ENCODE data around the gene PRMT6.
"Not testable (repeated sequence)": the region's sequence is repeated elsewhere in the genome, so short reads cannot be mapped to it uniquely, and the experiment has no call there.

Gene PRMT6

GRCh38 chr1:107058245-107059032 lies 2.0 kb downstream of the PRMT6 start:
- peak overlapping the region; percentile 83 for H3K4me3 ChIP-seq (ENCODE audit: low read length)

GRCh38 chr1:107061886-107062285 lies 5.4 kb downstream of the PRMT6 start:
- H3K4me3 ChIP-seq (ENCODE audit: low read length) = no peak overlapping the region
- TF ChIP-seq ZNF274 (IDR thresholded peaks at IDR 0.05; ENCODE audit: low read depth, low read length) = no peak

More at GRCh38 chr1:107058245-107059032, 2.0 kb downstream of the PRMT6 start:
- TF ChIP-seq ZNF274 (IDR thresholded peaks at IDR 0.05; ENCODE audit: low read depth, low read length) = no peak

GRCh38 chr1:107073493-107073892 lies 17.0 kb downstream of the PRMT6 start:
- H3K4me3 ChIP-seq (ENCODE audit: low read length) = no peak overlapping the region
- TF ChIP-seq ZNF274 (IDR thresholded peaks at IDR 0.05; ENCODE audit: low read depth, low read length) = no peak

GRCh38 chr1:107076841-107077240 lies 20.4 kb downstream of the PRMT6 start:
- no peak overlapping the region for H3K4me3 ChIP-seq (ENCODE audit: low read length)
- no peak for TF ChIP-seq ZNF274 (IDR thresholded peaks at IDR 0.05; ENCODE audit: low read depth, low read length)

- TF ChIP-seq ZNF274 (IDR thresholded peaks at IDR 0.05; ENCODE audit: low read depth, low read length) = no peak
- no peak overlapping the region for H3K4me3 ChIP-seq (ENCODE audit: low read length)
Measured at GRCh38 chr1:107079249-107079648, 22.8 kb downstream of the PRMT6 start.

GRCh38 chr1:107081102-107081501 lies 24.6 kb downstream of the PRMT6 start:
- TF ChIP-seq ZNF274 (IDR thresholded peaks at IDR 0.05; ENCODE audit: low read depth, low read length) = no peak
- H3K4me3 ChIP-seq (ENCODE audit: low read length) = no peak overlapping the region

GRCh38 chr1:107091418-107091817 lies 34.9 kb downstream of the PRMT6 start:
- no peak for TF ChIP-seq ZNF274 (IDR thresholded peaks at IDR 0.05; ENCODE audit: low read depth, low read length)
- no peak overlapping the region for H3K4me3 ChIP-seq (ENCODE audit: low read length)

- not testable (repeated sequence) for H3K4me3 ChIP-seq (ENCODE audit: low read length)
Measured at GRCh38 chr1:107093395-107093794, 36.9 kb downstream of the PRMT6 start.

GRCh38 chr1:107095647-107096046 lies 39.2 kb downstream of the PRMT6 start:
- TF ChIP-seq ZNF274 (IDR thresholded peaks at IDR 0.05; ENCODE audit: low read depth, low read length) = no peak
- H3K4me3 ChIP-seq (ENCODE audit: low read length) = no peak overlapping the region

GRCh38 chr1:107096690-107097089 lies 40.2 kb downstream of the PRMT6 start:
- TF ChIP-seq ZNF274 (IDR thresholded peaks at IDR 0.05; ENCODE audit: low read depth, low read length) = no peak
- no peak overlapping the region for H3K4me3 ChIP-seq (ENCODE audit: low read length)

GRCh38 chr1:107098961-107099360 lies 42.5 kb downstream of the PRMT6 start:
- no peak overlapping the region for H3K4me3 ChIP-seq (ENCODE audit: low read length)
- no peak for TF ChIP-seq ZNF274 (IDR thresholded peaks at IDR 0.05; ENCODE audit: low read depth, low read length)

- no peak overlapping the region for H3K4me3 ChIP-seq (ENCODE audit: low read length)
- TF ChIP-seq ZNF274 (IDR thresholded peaks at IDR 0.05; ENCODE audit: low read depth, low read length) = no peak
Measured at GRCh38 chr1:107100331-107100984, 44.0 kb downstream of the PRMT6 start.

- H3K4me3 ChIP-seq (ENCODE audit: low read length) = no peak overlapping the region
Measured at GRCh38 chr1:107105914-107106313, 49.4 kb downstream of the PRMT6 start.

More at GRCh38 chr1:107105914-107106313, 49.4 kb downstream of the PRMT6 start:
- TF ChIP-seq ZNF274 (IDR thresholded peaks at IDR 0.05; ENCODE audit: low read depth, low read length) = no peak

Data from GM08714 (cell line).